HG03520 (cell line): ENCODE results near the gene SOBP.
"Not testable (repeated sequence)": the region's sequence is repeated elsewhere in the genome, so short reads cannot be mapped to it uniquely, and the experiment has no call there.

Source experiments
- ATAC-seq: cut with Tn5 transposase; IDR thresholded peaks from one replicate; pipeline ENCODE4 v1.9.1; 2021; ENCODE audit warnings: mild to moderate bottlenecking, moderate library complexity; ENCODE audit not compliant: unreplicated experiment

Gene SOBP

GRCh38 chr6:107519224-107519623 lies 29.3 kb downstream of the SOBP start:
- ATAC-seq, result not testable (repeated sequence)

GRCh38 chr6:107520706-107521105 lies 30.8 kb downstream of the SOBP start:
- ATAC-seq, result not testable (repeated sequence)

- ATAC-seq, result no peak
Observed at GRCh38 chr6:107523054-107523791, 33.3 kb downstream of the SOBP start.

GRCh38 chr6:107523794-107524193 lies 33.9 kb downstream of the SOBP start:
- ATAC-seq, result no peak

GRCh38 chr6:107524626-107525025 lies 34.7 kb downstream of the SOBP start:
- ATAC-seq, result no peak

GRCh38 chr6:107531868-107532267 lies 42.0 kb downstream of the SOBP start:
- no peak for ATAC-seq

GRCh38 chr6:107532706-107533105 lies 42.8 kb downstream of the SOBP start:
- no peak for ATAC-seq

GRCh38 chr6:107533415-107534059 lies 43.6 kb downstream of the SOBP start:
- no peak for ATAC-seq

- no peak for ATAC-seq
Observed at GRCh38 chr6:107534571-107535141, 44.7 kb downstream of the SOBP start.

- ATAC-seq, result no peak
Observed at GRCh38 chr6:107535626-107536025, 45.7 kb downstream of the SOBP start.

- ATAC-seq, result no peak
Observed at GRCh38 chr6:107536180-107536961, 46.5 kb downstream of the SOBP start.

GRCh38 chr6:107537559-107537958 lies 47.6 kb downstream of the SOBP start:
- no peak for ATAC-seq

GRCh38 chr6:107538856-107539387 lies 49.0 kb downstream of the SOBP start:
- no peak for ATAC-seq

GRCh38 chr6:107539409-107539808 lies 49.5 kb downstream of the SOBP start:
- no peak for ATAC-seq

GRCh38 chr6:107539849-107540464 lies 50.0 kb downstream of the SOBP start:
- no peak for ATAC-seq

GRCh38 chr6:107540465-107540857 lies 50.5 kb downstream of the SOBP start:
- ATAC-seq, result no peak

GRCh38 chr6:107542192-107542668 lies 52.3 kb downstream of the SOBP start:
- no peak for ATAC-seq

- no peak for ATAC-seq
Observed at GRCh38 chr6:107543088-107543487, 53.2 kb downstream of the SOBP start.

GRCh38 chr6:107543567-107543966 lies 53.6 kb downstream of the SOBP start:
- no peak for ATAC-seq

GRCh38 chr6:107545763-107546162 lies 55.8 kb downstream of the SOBP start:
- no peak for ATAC-seq
